Hepatocyte (in vitro differentiated cells): ENCODE results near the gene PPP1R14B. TPM values are rescaled to one million over a fixed set of nuclear protein-coding genes. Genes with fewer than 3 reads are reported as not detected.
"Not testable (repeated sequence)": the region's sequence is repeated elsewhere in the genome, so short reads cannot be mapped to it uniquely, and the experiment has no call there.

ENCODE experiments used
- DNase-seq: peaks from one replicate; pipeline ENCODE4 v3.0.0-alpha.2; 2016; ENCODE audit warnings: low spot score
- H2AFZ ChIP-seq: fragments of 200-600 bp; sonication (generic); 2 replicates; pipeline ENCODE4 v1.6.0; 2016; ENCODE audit warnings: antibody characterized with exemption, mild to moderate bottlenecking
- H3K27ac ChIP-seq: fragments of 200-600 bp; sonication (generic); 2 replicates; pipeline ENCODE4 v1.5.1; 2016; ENCODE audit warnings: mild to moderate bottlenecking
- H3K27me3 ChIP-seq: fragments of 200-600 bp; sonication (generic); 2 replicates; pipeline ENCODE4 v1.6.1; 2016
- H3K36me3 ChIP-seq: fragments of 200-600 bp; sonication (generic); replicated peaks from 2 replicates; pipeline ENCODE4 v1.5.1; 2016; ENCODE audit warnings: low read depth; ENCODE audit not compliant: insufficient read depth
- H3K4me1 ChIP-seq: fragments of 200-600 bp; sonication (generic); 2 replicates; pipeline ENCODE4 v1.5.1; 2016; ENCODE audit warnings: mild to moderate bottlenecking, moderate library complexity; ENCODE audit not compliant: insufficient read depth
- H3K4me2 ChIP-seq: fragments of 200-600 bp; sonication (generic); 2 replicates; pipeline ENCODE4 v1.6.0; 2016
- H3K4me3 ChIP-seq: fragments of 200-600 bp; sonication (generic); 2 replicates; pipeline ENCODE4 v1.5.1; 2016; ENCODE audit warnings: mild to moderate bottlenecking
- H3K79me2 ChIP-seq: fragments of 200-600 bp; sonication (generic); 2 replicates; pipeline ENCODE4 v1.6.0; 2017; ENCODE audit warnings: mild to moderate bottlenecking
- H3K9me2 ChIP-seq: fragments of 200-600 bp; sonication (generic); replicated peaks from 2 replicates; pipeline ENCODE4 v1.6.0; 2017; ENCODE audit warnings: mild to moderate bottlenecking; ENCODE audit not compliant: insufficient read depth
- H3K9me3 ChIP-seq: fragments of 200-600 bp; sonication (generic); 2 replicates; pipeline ENCODE4 v1.5.1; 2016; ENCODE audit warnings: low read depth, mild to moderate bottlenecking
- H4K20me1 ChIP-seq: fragments of 200-600 bp; sonication (generic); 2 replicates; pipeline ENCODE4 v1.6.0; 2016; ENCODE audit warnings: mild to moderate bottlenecking; ENCODE audit not compliant: insufficient read depth, poor library complexity, severe bottlenecking
- CTCF ChIP-seq: fragments of 200-600 bp; sonication (generic); IDR thresholded peaks from 2 replicates; pipeline ENCODE4 v1.5.1; 2016; ENCODE audit warnings: antibody characterized with exemption, mild to moderate bottlenecking; ENCODE audit not compliant: poor library complexity
- EZH2 ChIP-seq: fragments of 200-600 bp; sonication (generic); IDR thresholded peaks from 2 replicates; pipeline ENCODE4 v1.6.1; 2016; ENCODE audit warnings: antibody characterized with exemption, mild to moderate bottlenecking, borderline replicate concordance
- EZH2phosphoT487 ChIP-seq: fragments of 200-600 bp; sonication (generic); IDR thresholded peaks from one replicate; pipeline ENCODE4 v1.6.1; 2018; ENCODE audit warnings: antibody characterized with exemption, mild to moderate bottlenecking, low read depth, moderate library complexity; ENCODE audit not compliant: unreplicated experiment, severe bottlenecking
- WGBS: methylation state at CpG from one replicate; pipeline ENCODE4 v1.1.6; 2016; ENCODE audit warnings: low lambda C conversion rate; ENCODE audit errors: missing lambda C conversion rate; 5-methylcytosine and 5-hydroxymethylcytosine counted together
- polyA plus RNA-seq: library from polyadenylated mRNA; unstranded; fragments of >200 nt; fragmentation: Nextera tagmentation; extraction: Ambion mirVana; gene quantifications from 2 replicates; pipeline ENCODE4 v1.2.1, GENCODE V29; 2016
- total RNA-seq: library from RNA; depleted of rRNA; stranded (reverse); fragments of >200 nt; gene quantifications from 2 replicates; pipeline ENCODE4 v1.2.3, GENCODE V29; 2014

Gene PPP1R14B
- total and polyA plus RNA-seq, 2 experiments from 2014 or later: 86.8 to 229 TPM

GRCh38 chr11:64249038-64249437 lies 2.3 kb upstream of the PPP1R14B start:
- Histone ChIP-seq H3K9me3 (no peaks in the 10 kb centered on the region), H3K4me1 (peaks cover 21% of the 10 kb centered on the region), H3K4me3 (no peak overlapping the region), H2AFZ (no peak overlapping the region), H3K4me2 (no peak overlapping the region), H4K20me1 (peaks cover 5% of the 10 kb centered on the region), H3K27ac (no peak overlapping the region), H3K27me3 (no peaks in the 10 kb centered on the region), H3K36me3 (no peaks in the 10 kb centered on the region), H3K9me2 (no peaks in the 10 kb centered on the region), H3K79me2 (peaks cover 32% of the 10 kb centered on the region)
- DNase-seq: no peak
- 98% methylated on average over 4 of the region's 4 CpGs for WGBS
- TF ChIP-seq EZH2phosphoT487 (no peak), EZH2 (no peak), CTCF (no peak)

GRCh38 chr11:64248578-64248977 lies 1.8 kb upstream of the PPP1R14B start:
- peaks cover 5% of the 10 kb centered on the region for H4K20me1 ChIP-seq
- H3K79me2 ChIP-seq: peaks cover 32% of the 10 kb centered on the region
- TF ChIP-seq CTCF (no peak), EZH2 (no peak), EZH2phosphoT487 (no peak)
- no peak for DNase-seq
- no peaks in the 10 kb centered on the region for H3K9me3 ChIP-seq
- no peak overlapping the region for H3K4me2 ChIP-seq
- H3K36me3 ChIP-seq: no peaks in the 10 kb centered on the region
- H2AFZ ChIP-seq: no peak overlapping the region
- no peaks in the 10 kb centered on the region for H3K9me2 ChIP-seq
- WGBS: 76% methylated on average over 5 of the region's 7 CpGs
- no peak overlapping the region for H3K27ac ChIP-seq
- peaks cover 21% of the 10 kb centered on the region for H3K4me1 ChIP-seq
- H3K27me3 ChIP-seq: no peaks in the 10 kb centered on the region
- no peak overlapping the region for H3K4me3 ChIP-seq

GRCh38 chr11:64247729-64248531 lies 1.2 kb upstream of the PPP1R14B start:
- H3K27ac ChIP-seq: no peak overlapping the region

GRCh38 chr11:64246621-64246870 lies 197 bp downstream of the PPP1R14B start:
- H3K36me3 ChIP-seq, H4K20me1 ChIP-seq, H3K9me2 ChIP-seq, H2AFZ ChIP-seq, H3K27me3 ChIP-seq, H3K9me3 ChIP-seq: not testable (repeated sequence)
- peak overlapping the region; percentile 96 for H3K4me2 ChIP-seq
- peak overlapping the region; percentile 96 for H3K27ac ChIP-seq
- peak; percentile 47 for DNase-seq
- H3K79me2 ChIP-seq: peaks cover 29% of the 10 kb centered on the region
- under 1% methylated on average over 22 of the region's 43 CpGs for WGBS
- H3K4me1 ChIP-seq: peaks cover 23% of the 10 kb centered on the region
- H3K4me3 ChIP-seq: peak overlapping the region; percentile 89

More at GRCh38 chr11:64247729-64248531, 1.2 kb upstream of the PPP1R14B start:
- peak overlapping the region; percentile 97 for H2AFZ ChIP-seq
- no peaks in the 10 kb centered on the region for H3K27me3 ChIP-seq
- H3K9me3 ChIP-seq: no peaks in the 10 kb centered on the region
- H3K36me3 ChIP-seq: no peaks in the 10 kb centered on the region
- H3K4me2 ChIP-seq: peak overlapping the region; percentile 100
- peak overlapping the region; percentile 99 for H3K4me3 ChIP-seq
- DNase-seq: no peak
- TF ChIP-seq EZH2 (no peak), CTCF (no peak), EZH2phosphoT487 (no peak)
- H3K9me2 ChIP-seq: no peaks in the 10 kb centered on the region
- peaks cover 4% of the 10 kb centered on the region for H4K20me1 ChIP-seq
- peaks cover 32% of the 10 kb centered on the region for H3K79me2 ChIP-seq
- H3K4me1 ChIP-seq: peaks cover 21% of the 10 kb centered on the region
- 40% methylated on average over 31 of the region's 31 CpGs for WGBS
